ENCODE results near the gene POLD2. TPM values are rescaled to one million over a fixed set of nuclear protein-coding genes. Genes with fewer than 3 reads are reported as not detected.

Gene POLD2
- total and polyA plus RNA-seq, 2 of the 13 experiments (the other 11 are each of a cell fraction or from before 2014, with no cell fraction given) = 87.6 to 95.1 TPM

- Histone ChIP-seq H3K27ac (ENCODE audit: extremely low read length, insufficient read depth, low read length) (no peak overlapping the region), H3K9me3 (ENCODE audit: low read length) (no peaks in the 10 kb centered on the region), H3K27me3 (ENCODE audit: control insufficient read depth in 1 of 2, insufficient read depth in 2 of 2, low read length in 2 of 2) (peaks cover 0 to 5% of the 10 kb centered on the region in 2 experiments; a peak in 1 of 5 replicates), H3K9ac (ENCODE audit: insufficient read depth, low read depth, low read length) (no peak overlapping the region), H2AFZ (ENCODE audit: low read length) (no peak overlapping the region), H3K36me3 (replicated peaks in 1 of 2; ENCODE audit: control insufficient read depth in 1 of 2, insufficient read depth in 2 of 2, low read length in 2 of 2) (peaks cover 19 to 36% of the 10 kb centered on the region in 2 experiments; a peak in 4 of 5 replicates), H3K4me3 (replicated peaks in 1 of 3; ENCODE audit: insufficient read depth in 1 of 3, low read depth in 2 of 3, low read length in 3 of 3) (no peak overlapping the region), H3K4me1 (ENCODE audit: insufficient read depth, low read length) (no peaks in the 10 kb centered on the region), H4K20me1 (ENCODE audit: insufficient read depth, low read length) (no peaks in the 10 kb centered on the region), H3K4me2 (ENCODE audit: low read depth, low read length) (no peak overlapping the region), H3K79me2 (ENCODE audit: insufficient read depth, low read length) (no peaks in the 10 kb centered on the region)
- FAIRE-seq = no peak
- no TSS peak for BruUV-seq (replicated peaks)
- intact Hi-C loops (cut with micrococcal nuclease; ENCODE audit: unreplicated experiment) (no loop called here), in situ Hi-C loops (cut with HindIII; ENCODE audit: extremely low pct_ligation_motif_present, low pct_unique_long_range_greater_than_20kb) (no loop called here)
- TF ChIP-seq U2AF1 (optimal IDR thresholded peaks at IDR 0.05; ENCODE audit: low read depth, low read length) (no peak), KLF16 (CRISPR knock-in tag; IDR thresholded peaks at IDR 0.05) (no peak), CBX2 (IDR thresholded peaks at IDR 0.05; ENCODE audit: low read depth, low read length) (no peak), CBX2 (CRISPR knock-in tag; IDR thresholded peaks at IDR 0.05; ENCODE audit: low read depth) (no peak), NFKB2 (CRISPR knock-in tag; IDR thresholded peaks at IDR 0.05; ENCODE audit: borderline replicate concordance) (no peak), ZNF776 (CRISPR knock-in tag; IDR thresholded peaks at IDR 0.05) (no peak), IKZF4 (CRISPR knock-in tag; IDR thresholded peaks at IDR 0.05; ENCODE audit: borderline replicate concordance, low read depth, not compliant biosample characterization) (no peak), GABPA (IDR thresholded peaks at IDR 0.05; ENCODE audit: low read depth, low read length) (no peak), GABPA (CRISPR knock-in tag; IDR thresholded peaks at IDR 0.05; ENCODE audit: low read depth) (no peak), ZFP1 (CRISPR knock-in tag; IDR thresholded peaks at IDR 0.05) (no peak), TFDP1 (CRISPR knock-in tag; IDR thresholded peaks at IDR 0.05; ENCODE audit: borderline replicate concordance) (no peak), HMGA1 (CRISPR knock-in tag; conservative IDR thresholded peaks at IDR 0.05) (no peak)
- no peak for DNase-seq (ENCODE audit: low spot score)
- 64% methylated on average over 2 of the region's 12 CpGs for WGBS (ENCODE audit: low lambda C conversion rate)
- no peak for ATAC-seq
- ChIA-PET POLR2A (interaction anchor here (0.7 to 1.0 kb wide), 2 partner anchors 9 to 26 kb away, joined by 3 to 5 read pairs; partner anchors contain the start of gene POLD2), CTCF (ENCODE audit: low intra/inter-chr PET ratio, low total read pairs) (no interaction called here)
These were observed 8.6 kb downstream of the POLD2 start for GRCh38 chr7:44114586-44115310.
